NCI-H2107 treated with DMSO at 0.1 percent for 48 hours (cell line): ENCODE data around the gene COMMD7.

Experiments used
- DNase-seq: peaks from one replicate; lab custom pipeline; 2025; ENCODE audit not compliant: unreplicated experiment; lab: John Stamatoyannopoulos, UW

COMMD7 gene

GRCh38 chr20:32652739-32653526, 90.3 kb downstream of the COMMD7 start:
- DNase-seq: peak; percentile 47
